ENCODE data around the gene ITGB1BP2. TPM values are rescaled to one million over a fixed set of nuclear protein-coding genes. Genes with fewer than 3 reads are reported as not detected.

Gene ITGB1BP2
- total RNA-seq, 3 donors from 2014 or later = 1.0 to 1.6 TPM; not detected in 1

DNA sequence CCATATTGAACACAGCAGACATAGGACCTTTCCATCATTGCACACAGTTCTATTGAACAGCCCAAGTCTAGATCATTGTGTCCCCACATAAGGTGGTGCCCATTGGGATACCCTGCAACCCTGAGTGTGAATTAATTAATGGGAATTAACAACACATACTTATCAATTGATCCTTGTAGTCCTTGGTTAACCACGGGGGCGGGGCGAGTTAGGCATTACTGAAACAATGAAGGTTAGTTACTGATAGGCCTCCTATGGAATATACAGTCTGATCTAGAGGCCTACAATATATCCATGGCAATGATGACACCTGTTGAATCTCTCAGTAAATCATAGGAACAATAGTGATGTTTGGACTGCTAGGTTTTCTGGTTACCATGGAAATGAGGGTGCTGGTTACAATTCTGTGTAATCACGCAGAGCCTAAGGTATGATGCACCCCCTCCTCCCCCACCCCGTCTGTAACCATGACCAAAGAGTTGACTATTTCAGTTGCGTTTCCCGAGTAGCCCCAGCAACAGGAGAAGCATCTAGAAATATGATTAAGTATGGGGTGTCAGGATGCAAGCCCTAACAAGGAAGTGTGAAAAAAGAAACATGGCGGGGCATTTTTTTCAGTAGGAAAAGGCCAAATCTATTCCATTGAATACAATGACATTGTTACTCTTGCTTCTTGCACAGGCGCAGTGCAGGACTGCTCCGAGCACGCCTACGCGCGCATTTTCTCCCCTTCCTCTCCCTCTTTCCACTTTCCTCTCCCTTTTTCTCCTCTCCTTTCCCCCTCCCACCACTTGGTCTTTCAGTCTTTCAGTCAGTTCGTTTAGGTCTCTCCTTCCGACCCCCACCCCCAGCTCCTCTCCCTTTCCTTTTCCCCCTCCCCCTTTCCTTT, 18.8 kb upstream of the ITGB1BP2 start:
- Histone ChIP-seq H3K4me3 (peak overlapping the region; percentile 53 to 67 (median 62)), H3K36me3 (no peaks in the 10 kb centered on the region), H3K9me3 (no peaks in the 10 kb centered on the region), H3K27me3 (peaks cover 0 to 3% of the 10 kb centered on the region in 2 donors), H3K27ac (peak overlapping the region; percentile 89 to 93), H3K4me1 (no peaks in the 10 kb centered on the region)
- DNase-seq (ENCODE audit: low spot score in 2 of 2) = no peak
- TF ChIP-seq, protein P1, sequence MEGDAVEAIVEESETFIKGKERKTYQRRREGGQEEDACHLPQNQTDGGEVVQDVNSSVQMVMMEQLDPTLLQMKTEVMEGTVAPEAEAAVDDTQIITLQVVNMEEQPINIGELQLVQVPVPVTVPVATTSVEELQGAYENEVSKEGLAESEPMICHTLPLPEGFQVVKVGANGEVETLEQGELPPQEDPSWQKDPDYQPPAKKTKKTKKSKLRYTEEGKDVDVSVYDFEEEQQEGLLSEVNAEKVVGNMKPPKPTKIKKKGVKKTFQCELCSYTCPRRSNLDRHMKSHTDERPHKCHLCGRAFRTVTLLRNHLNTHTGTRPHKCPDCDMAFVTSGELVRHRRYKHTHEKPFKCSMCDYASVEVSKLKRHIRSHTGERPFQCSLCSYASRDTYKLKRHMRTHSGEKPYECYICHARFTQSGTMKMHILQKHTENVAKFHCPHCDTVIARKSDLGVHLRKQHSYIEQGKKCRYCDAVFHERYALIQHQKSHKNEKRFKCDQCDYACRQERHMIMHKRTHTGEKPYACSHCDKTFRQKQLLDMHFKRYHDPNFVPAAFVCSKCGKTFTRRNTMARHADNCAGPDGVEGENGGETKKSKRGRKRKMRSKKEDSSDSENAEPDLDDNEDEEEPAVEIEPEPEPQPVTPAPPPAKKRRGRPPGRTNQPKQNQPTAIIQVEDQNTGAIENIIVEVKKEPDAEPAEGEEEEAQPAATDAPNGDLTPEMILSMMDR (IDR thresholded peaks at IDR 0.05) = no peak
- TF ChIP-seq POLR2AphosphoS5 (IDR thresholded peaks at IDR 0.05) (no peak), POLR2A (IDR thresholded peaks at IDR 0.05) (no peak)
- intact Hi-C loops (cut with DNase I; ENCODE audit: low total_unique reads) = no loop called here

DNA sequence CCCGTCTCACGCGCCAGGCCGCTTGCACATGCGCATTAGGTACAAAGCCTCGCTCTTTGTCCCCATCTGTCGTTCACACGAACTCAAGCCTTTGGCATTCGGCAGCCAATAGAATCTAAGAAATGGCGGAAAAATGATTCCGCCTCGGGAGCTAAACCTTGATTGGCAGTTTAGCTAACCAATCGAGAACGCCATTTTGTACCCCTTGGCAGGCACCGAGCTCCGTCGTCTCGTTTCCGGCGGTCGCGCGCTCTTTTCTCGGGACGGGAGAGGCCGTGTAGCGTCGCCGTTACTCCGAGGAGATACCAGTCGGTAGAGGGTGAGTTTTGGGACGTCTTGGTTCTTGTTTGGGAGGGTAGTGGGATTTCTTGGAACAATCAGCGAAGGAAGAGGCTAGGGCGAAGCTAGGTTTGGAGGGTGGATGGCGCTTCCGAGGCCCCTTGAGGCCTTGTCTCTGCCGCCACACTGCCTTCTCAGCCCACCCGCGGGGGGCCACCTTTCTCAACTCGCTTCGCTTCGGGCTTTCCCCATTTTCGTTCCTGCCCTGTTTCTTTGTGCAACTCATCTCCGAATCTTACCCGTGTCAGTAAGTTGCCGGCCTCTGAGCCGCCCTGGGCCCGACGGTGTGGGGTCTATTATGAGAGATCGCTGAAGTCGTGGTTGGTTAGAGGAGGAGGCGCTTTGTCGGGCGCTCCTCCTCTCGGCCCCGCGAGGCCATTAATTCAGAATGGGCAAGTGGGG, 18.0 kb upstream of the ITGB1BP2 start, which contains the start of gene NONO:
NONO (plus strand) TSS at position 233 of the 741 bp plus-strand sequence. CDS start 7,003 bp downstream, outside the sequence.
- intact Hi-C loops (cut with DNase I; ENCODE audit: low total_unique reads) = no loop called here
- Histone ChIP-seq H3K4me3 (peak within 1 kb of the TSS; percentile 53 to 67 (median 62)), H3K27me3 (peaks cover 0 to 7% of the 10 kb centered on the region in 2 donors), H3K36me3 (no peaks in the 10 kb centered on the region), H3K27ac (peak within 1 kb of the TSS; percentile 89 to 93), H3K4me1 (no peaks in the 10 kb centered on the region), H3K9me3 (no peaks in the 10 kb centered on the region)
- TF ChIP-seq POLR2A (IDR thresholded peaks at IDR 0.05) (peak; percentile 63), POLR2AphosphoS5 (IDR thresholded peaks at IDR 0.05) (peak; percentile 59 to 89 (median 87))
- TF ChIP-seq, protein P1 (IDR thresholded peaks at IDR 0.05) = peak in 2 of 3 donors; percentile 10 to 16
- peak; percentile 81 to 85 for DNase-seq (ENCODE audit: low spot score in 2 of 2)

DNA sequence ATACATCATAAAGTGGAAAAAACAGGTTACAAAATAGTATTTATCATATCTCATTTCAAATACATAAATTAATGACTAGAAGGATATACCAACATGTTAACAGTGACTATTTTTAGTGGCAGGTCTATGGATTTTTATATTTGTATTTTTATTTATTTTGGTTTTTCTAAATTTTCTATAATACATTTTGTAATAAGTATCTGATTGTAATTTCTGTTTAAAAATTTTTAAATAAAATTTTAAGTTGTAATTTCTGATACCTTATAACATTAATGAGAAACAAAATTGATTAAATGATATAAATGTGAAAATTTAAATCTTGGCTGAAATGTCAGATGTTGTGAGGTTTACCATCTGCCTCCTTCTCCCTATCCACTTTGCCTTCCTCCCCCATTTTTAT, 15.6 kb upstream of the ITGB1BP2 start:
- Histone ChIP-seq H3K27ac (no peak overlapping the region), H3K4me3 (peak overlapping the region in 1 of 3 donors; percentile 67), H3K9me3 (no peaks in the 10 kb centered on the region), H3K36me3 (no peaks in the 10 kb centered on the region), H3K27me3 (peaks cover 0 to 7% of the 10 kb centered on the region in 2 donors), H3K4me1 (no peaks in the 10 kb centered on the region)
- no peak for TF ChIP-seq POLR2AphosphoS5 (IDR thresholded peaks at IDR 0.05)
- TF ChIP-seq, protein P1 (IDR thresholded peaks at IDR 0.05) = no peak
- no peak for TF ChIP-seq POLR2A (IDR thresholded peaks at IDR 0.05)
- intact Hi-C loops (cut with DNase I; ENCODE audit: low total_unique reads) = no loop called here
- no peak for DNase-seq (ENCODE audit: low spot score in 2 of 2)

DNA sequence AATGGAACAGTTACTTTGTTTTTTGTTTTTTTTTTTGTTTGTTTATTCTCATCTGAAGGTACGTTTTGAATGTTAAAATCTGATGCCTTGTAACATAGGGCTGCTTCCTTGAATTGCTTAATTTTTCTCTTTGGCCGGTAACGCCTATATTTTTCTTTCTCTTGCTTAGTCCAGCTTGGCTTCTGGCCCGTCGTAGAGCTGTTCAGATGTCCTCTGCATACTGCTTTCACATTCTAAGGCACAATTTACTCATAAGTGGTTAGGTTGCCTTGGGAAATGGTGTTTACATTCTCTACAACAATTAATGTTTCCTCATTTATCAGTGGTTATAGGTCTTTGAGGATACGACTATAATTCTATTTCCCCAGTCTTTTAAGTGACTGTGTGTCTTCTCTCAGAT, 10.2 kb upstream of the ITGB1BP2 start:
- TF ChIP-seq, protein P1 (IDR thresholded peaks at IDR 0.05) = no peak
- TF ChIP-seq POLR2AphosphoS5 (IDR thresholded peaks at IDR 0.05) (no peak), POLR2A (IDR thresholded peaks at IDR 0.05) (no peak)
- H3K27me3 ChIP-seq = peaks cover 0 to 11% of the 10 kb centered on the region in 2 donors
- no peaks in the 10 kb centered on the region for H3K4me1 ChIP-seq
- no peak for DNase-seq (ENCODE audit: low spot score in 2 of 2)
- intact Hi-C loops (cut with DNase I; ENCODE audit: low total_unique reads) = loop anchor here (1.0 kb wide), 1 partner anchor 10 kb away; no protein-coding TSS in a partner anchor
- no peak overlapping the region for H3K4me3 ChIP-seq
- H3K27ac ChIP-seq = no peak overlapping the region
- H3K36me3 ChIP-seq = peaks cover 2% of the 10 kb centered on the region
- H3K9me3 ChIP-seq = no peaks in the 10 kb centered on the region
